Nephron (organoid): Measurements from ENCODE around the gene TENM4.

Experiments used
- H3K27ac Mint-ChIP-seq, 3 experiments: 2 replicates each; pipeline ENCODE4 v1.8.0; 2020; ENCODE audit warnings: mixed read lengths in 3 of 3, mild to moderate bottlenecking in 2 of 3, moderate library complexity in 1 of 3
- H3K27me3 Mint-ChIP-seq: 2 replicates; pipeline ENCODE4 v1.8.0; 2021; ENCODE audit warnings: low read depth, mild to moderate bottlenecking, moderate library complexity, mixed read lengths
- H3K36me3 Mint-ChIP-seq: 2 replicates; pipeline ENCODE4 v1.8.0; 2020; ENCODE audit warnings: low read depth, mixed read lengths
- H3K4me1 Mint-ChIP-seq: 2 replicates; pipeline ENCODE4 v1.8.0; 2020; ENCODE audit warnings: mixed read lengths
- H3K4me3 Mint-ChIP-seq, 3 experiments: 2 replicates each; pipeline ENCODE4 v1.8.0; 2020; ENCODE audit warnings: mild to moderate bottlenecking in 3 of 3, mixed read lengths in 3 of 3, moderate library complexity in 2 of 3
- H3K9me3 Mint-ChIP-seq: 2 replicates; pipeline ENCODE4 v1.8.0; 2020; ENCODE audit warnings: mixed read lengths
- CTCF ChIP-seq, 3 experiments: fragments of 200-600 bp; sonication (generic); IDR thresholded peaks; one replicate each; pipeline ENCODE4 v1.5.0; 2021; ENCODE audit warnings: antibody characterized with exemption in 3 of 3; ENCODE audit not compliant: unreplicated experiment in 3 of 3

The TENM4 gene

GRCh38 chr11:78655561-78655960, 785.3 kb downstream of the TENM4 start:
- H3K4me1 Mint-ChIP-seq: peaks cover 17% of the 10 kb centered on the region
- H3K27ac Mint-ChIP-seq: no peak overlapping the region
- no peaks in the 10 kb centered on the region for H3K9me3 Mint-ChIP-seq
- TF ChIP-seq CTCF (IDR thresholded peaks at IDR 0.05; ENCODE audit: unreplicated experiment in 3 of 3): no peak
- no peaks in the 10 kb centered on the region for H3K27me3 Mint-ChIP-seq
- H3K36me3 Mint-ChIP-seq: peaks cover 58% of the 10 kb centered on the region
- H3K4me3 Mint-ChIP-seq: no peak overlapping the region

DNA sequence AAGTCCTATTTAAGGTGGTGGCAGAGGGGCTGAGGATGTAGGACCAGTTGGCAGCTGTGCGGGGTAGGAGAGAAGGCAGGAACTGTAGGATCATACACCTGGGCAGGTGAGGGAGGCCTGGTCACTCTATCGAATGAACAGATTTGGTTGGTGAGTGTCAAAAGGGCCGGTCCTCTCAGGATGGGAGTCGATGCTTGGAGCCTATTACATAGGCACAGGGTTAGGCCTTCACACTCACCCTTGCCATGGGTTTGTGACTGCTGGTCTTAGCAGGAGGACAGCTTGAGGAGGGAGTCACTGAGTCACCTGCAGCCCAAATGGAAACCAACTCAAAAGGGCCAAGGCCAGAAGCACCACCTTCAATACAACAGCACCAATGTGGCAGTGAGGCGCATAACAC, 786.0 kb downstream of the TENM4 start:
- TF ChIP-seq CTCF (IDR thresholded peaks at IDR 0.05; ENCODE audit: unreplicated experiment in 3 of 3): no peak
- H3K27ac Mint-ChIP-seq: no peak overlapping the region
- no peaks in the 10 kb centered on the region for H3K9me3 Mint-ChIP-seq
- H3K36me3 Mint-ChIP-seq: peaks cover 51% of the 10 kb centered on the region
- no peak overlapping the region for H3K4me3 Mint-ChIP-seq
- H3K27me3 Mint-ChIP-seq: no peaks in the 10 kb centered on the region
- H3K4me1 Mint-ChIP-seq: peaks cover 17% of the 10 kb centered on the region

DNA sequence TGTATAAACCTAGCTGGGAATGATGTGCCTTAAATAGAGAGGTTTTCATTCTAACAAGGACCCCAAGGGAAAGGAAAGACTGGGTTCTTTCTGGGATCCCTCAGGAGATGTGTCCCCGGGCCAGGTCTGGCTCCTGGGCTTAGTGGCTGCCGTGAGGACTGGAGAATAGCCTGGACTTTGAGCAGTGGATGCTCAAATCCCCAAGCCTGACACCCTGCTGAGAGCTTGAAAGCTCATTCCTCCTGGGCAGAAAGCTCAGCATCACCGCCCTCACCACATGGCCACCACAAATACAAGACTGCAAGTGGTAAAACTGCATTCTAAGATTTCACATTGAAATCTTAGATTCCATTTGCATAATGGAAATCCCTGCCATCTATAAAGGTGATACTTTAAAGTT, 786.8 kb downstream of the TENM4 start:
- Mint-ChIP-seq H3K27me3 (no peaks in the 10 kb centered on the region), H3K4me3 (no peak overlapping the region), H3K27ac (no peak overlapping the region), H3K4me1 (peaks cover 22% of the 10 kb centered on the region), H3K9me3 (no peaks in the 10 kb centered on the region), H3K36me3 (peaks cover 43% of the 10 kb centered on the region)
- TF ChIP-seq CTCF (IDR thresholded peaks at IDR 0.05; ENCODE audit: unreplicated experiment in 3 of 3): no peak

DNA sequence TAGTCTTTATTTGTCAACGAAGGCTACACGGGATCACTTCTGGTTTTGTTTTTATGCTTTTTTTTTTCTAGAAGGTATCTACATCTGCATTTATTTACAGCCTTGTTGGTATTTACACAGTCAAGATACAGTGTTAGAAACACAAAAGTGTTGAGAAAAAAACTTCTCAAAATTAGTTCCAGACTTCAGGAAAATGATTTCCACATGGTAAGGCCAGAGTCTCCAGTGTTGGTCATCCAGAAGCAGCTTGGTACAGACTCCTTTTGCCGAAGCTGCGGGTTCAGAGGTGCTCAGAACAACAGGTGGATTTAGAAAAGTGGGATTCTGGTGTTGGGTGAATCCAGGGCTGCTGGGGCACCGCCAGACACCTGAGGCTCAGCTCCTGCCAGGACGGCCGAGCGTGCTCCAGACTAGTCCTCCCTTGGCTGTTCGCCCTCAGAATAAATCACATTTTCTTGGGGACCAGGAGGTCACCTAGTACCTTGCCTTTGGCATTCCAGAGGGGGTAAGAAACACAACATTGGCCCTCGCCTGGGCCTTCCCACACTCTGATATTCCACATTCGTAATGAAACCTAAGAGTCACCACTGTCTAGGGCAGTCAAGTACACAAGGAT, 787.4 kb downstream of the TENM4 start:
- no peaks in the 10 kb centered on the region for H3K27me3 Mint-ChIP-seq
- H3K4me1 Mint-ChIP-seq: peaks cover 28% of the 10 kb centered on the region
- H3K9me3 Mint-ChIP-seq: no peaks in the 10 kb centered on the region
- no peak for TF ChIP-seq CTCF (IDR thresholded peaks at IDR 0.05; ENCODE audit: unreplicated experiment in 3 of 3)
- no peak overlapping the region for H3K27ac Mint-ChIP-seq
- H3K4me3 Mint-ChIP-seq: no peak overlapping the region
- peaks cover 36% of the 10 kb centered on the region for H3K36me3 Mint-ChIP-seq

DNA sequence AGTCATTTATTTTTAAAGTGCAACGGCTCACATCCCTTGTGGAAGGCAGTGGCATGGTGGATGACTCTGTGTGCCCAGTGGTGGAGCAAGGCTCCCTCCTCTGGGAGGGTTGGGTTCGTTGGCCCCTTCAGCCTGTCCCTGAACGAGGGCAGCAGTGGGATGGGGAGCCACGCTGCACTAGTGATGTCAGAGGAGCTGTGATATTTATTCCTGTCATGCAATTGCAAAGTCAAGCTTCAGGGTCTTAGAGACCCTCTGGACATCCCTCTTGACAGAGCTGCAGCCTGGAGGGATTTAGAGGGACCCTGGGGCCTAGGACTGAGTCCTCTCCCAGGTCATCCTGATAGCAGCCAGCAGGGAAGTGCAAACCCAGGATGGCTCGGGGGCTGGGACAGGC, 788.0 kb downstream of the TENM4 start:
- no peak overlapping the region for H3K27ac Mint-ChIP-seq
- no peak overlapping the region for H3K4me3 Mint-ChIP-seq
- peaks cover 28% of the 10 kb centered on the region for H3K4me1 Mint-ChIP-seq
- no peaks in the 10 kb centered on the region for H3K27me3 Mint-ChIP-seq
- TF ChIP-seq CTCF (IDR thresholded peaks at IDR 0.05; ENCODE audit: unreplicated experiment in 3 of 3): no peak
- no peaks in the 10 kb centered on the region for H3K9me3 Mint-ChIP-seq
- peaks cover 30% of the 10 kb centered on the region for H3K36me3 Mint-ChIP-seq
